NT2/D1 (cell line): ENCODE results near the gene GPRC5C.

Source experiments
- DNase-seq: peaks from one replicate; pipeline ENCODE4 v3.0.0-alpha.2; 2011; ENCODE audit warnings: low read depth, low spot score
- H3K27me3 ChIP-seq: 2 replicates; pipeline ENCODE4 v1.6.0; 2011; ENCODE audit warnings: mild to moderate bottlenecking; ENCODE audit not compliant: insufficient read length, insufficient read depth
- H3K36me3 ChIP-seq: 2 replicates; pipeline ENCODE4 v1.6.1; 2011; ENCODE audit warnings: mild to moderate bottlenecking, low read length, mixed read lengths; ENCODE audit not compliant: insufficient read depth, insufficient read length
- H3K4me1 ChIP-seq: 2 replicates; pipeline ENCODE4 v1.5.1; 2011; ENCODE audit not compliant: insufficient read depth, insufficient read length
- H3K4me3 ChIP-seq: 2 replicates; pipeline ENCODE4 v1.5.1; 2011; ENCODE audit warnings: low read depth; ENCODE audit not compliant: insufficient read length
- H3K9ac ChIP-seq: 2 replicates; pipeline ENCODE4 v1.6.0; 2011; ENCODE audit warnings: low read depth; ENCODE audit not compliant: insufficient read length
- H3K9me3 ChIP-seq: 2 replicates; pipeline ENCODE4 v1.5.1; 2011; ENCODE audit warnings: mild to moderate bottlenecking, low read length; ENCODE audit not compliant: insufficient read depth
- SUZ12 ChIP-seq: IDR thresholded peaks from 2 replicates; pipeline ENCODE4 v1.6.1; 2011; ENCODE audit not compliant: insufficient read length, insufficient read depth; ENCODE audit errors: extremely low read depth
- YY1 ChIP-seq: IDR thresholded peaks from 2 replicates; pipeline ENCODE4 v1.6.1; 2011; ENCODE audit not compliant: insufficient read length, insufficient read depth
- ZNF274 ChIP-seq: IDR thresholded peaks from 2 replicates; pipeline ENCODE4 v1.6.1; 2011; ENCODE audit warnings: mild to moderate bottlenecking, low read depth, low read length

GPRC5C gene

GRCh38 chr17:74417178-74418045, 14.5 kb upstream of the GPRC5C start:
- Histone ChIP-seq H3K4me1 (peaks cover 4% of the 10 kb centered on the region), H3K9me3 (no peaks in the 10 kb centered on the region), H3K4me3 (no peak overlapping the region), H3K9ac (no peak overlapping the region), H3K36me3 (no peaks in the 10 kb centered on the region), H3K27me3 (no peaks in the 10 kb centered on the region)
- TF ChIP-seq YY1, result no peak
- TF ChIP-seq ZNF274, result no peak
- TF ChIP-seq SUZ12, result no peak
- no peak for DNase-seq

DNA sequence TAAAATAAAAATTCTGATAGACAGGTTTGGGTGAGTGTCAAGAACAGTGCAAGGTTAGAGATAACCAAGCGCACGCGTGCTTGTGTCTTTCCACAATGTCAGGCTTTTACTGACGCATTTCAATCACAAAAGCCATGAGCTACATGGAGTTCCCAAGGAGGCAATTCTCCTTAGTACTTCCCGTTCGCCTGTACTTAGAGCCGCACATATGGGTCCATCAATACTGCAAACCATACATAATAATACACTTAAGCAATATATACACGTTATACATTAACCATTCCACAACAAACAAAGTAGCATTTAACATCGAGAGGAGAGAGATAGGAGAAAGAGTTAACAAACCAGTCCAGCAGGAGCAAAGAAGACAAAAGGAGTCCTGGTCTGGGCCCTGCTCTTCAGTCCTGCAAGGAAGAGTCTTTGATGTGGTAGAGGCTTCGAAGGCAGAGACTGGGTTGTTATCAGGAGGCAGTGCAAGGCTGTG, 11.9 kb upstream of the GPRC5C start:
- DNase-seq, result no peak
- Histone ChIP-seq H3K4me3 (no peak overlapping the region), H3K27me3 (no peaks in the 10 kb centered on the region), H3K36me3 (peaks cover 1% of the 10 kb centered on the region), H3K4me1 (peaks cover 4% of the 10 kb centered on the region), H3K9ac (no peak overlapping the region), H3K9me3 (peaks cover 8% of the 10 kb centered on the region; the same call in 1 of the 2 replicates)
- TF ChIP-seq ZNF274 (no peak), SUZ12 (no peak), YY1 (no peak)

DNA sequence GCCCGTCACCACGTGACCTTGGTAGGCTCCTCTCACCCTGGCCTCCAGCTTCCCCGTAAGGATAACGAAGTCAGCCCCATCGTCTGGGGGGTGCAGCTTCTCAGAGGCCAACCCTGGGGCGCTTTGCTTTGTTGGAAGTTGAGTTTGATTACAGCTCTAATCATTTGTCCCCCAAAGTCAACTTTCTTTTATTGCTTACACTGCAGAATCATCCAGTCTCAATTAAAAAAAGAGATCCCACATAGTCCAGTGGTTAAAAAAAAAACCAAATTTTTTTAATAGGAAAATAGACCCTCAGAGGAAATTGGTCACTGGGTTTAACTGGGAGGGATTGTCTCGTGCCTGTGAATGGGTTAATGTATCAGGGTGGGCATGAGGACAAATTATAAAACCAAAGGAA, 7.8 kb upstream of the GPRC5C start:
- no peak overlapping the region for H3K9ac ChIP-seq
- no peak for DNase-seq
- peaks cover 8% of the 10 kb centered on the region; the same call in 1 of the 2 replicates for H3K9me3 ChIP-seq
- peaks cover 17% of the 10 kb centered on the region for H3K4me1 ChIP-seq
- TF ChIP-seq ZNF274 (no peak), YY1 (no peak), SUZ12 (no peak)
- peaks cover 33% of the 10 kb centered on the region for H3K36me3 ChIP-seq
- H3K27me3 ChIP-seq, result no peaks in the 10 kb centered on the region
- no peak overlapping the region for H3K4me3 ChIP-seq

DNA sequence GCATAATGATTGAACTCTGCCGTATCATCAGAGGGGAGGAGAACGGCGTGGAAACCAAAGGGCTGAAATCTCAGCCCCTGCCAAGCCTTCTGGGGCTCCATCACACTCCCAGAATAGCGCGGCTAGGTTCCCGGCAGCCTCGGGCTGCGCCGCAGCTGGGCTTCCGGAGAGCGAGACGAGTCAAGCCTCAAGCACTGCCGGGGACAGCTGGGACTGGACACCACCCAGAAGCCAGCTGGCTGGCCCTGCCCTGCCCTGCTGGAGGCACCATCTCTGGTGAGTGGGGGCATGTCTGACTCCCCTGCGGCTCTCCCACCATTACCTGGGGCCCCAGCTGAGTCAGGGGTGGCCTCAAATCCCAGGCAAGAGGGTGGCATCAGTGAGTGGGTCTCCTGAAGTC, 7.2 kb upstream of the GPRC5C start:
- Histone ChIP-seq H3K4me1 (peaks cover 19% of the 10 kb centered on the region), H3K4me3 (no peak overlapping the region), H3K27me3 (no peaks in the 10 kb centered on the region), H3K36me3 (peaks cover 33% of the 10 kb centered on the region), H3K9ac (no peak overlapping the region), H3K9me3 (peaks cover 8% of the 10 kb centered on the region; the same call in 1 of the 2 replicates)
- TF ChIP-seq ZNF274, result no peak
- no peak for TF ChIP-seq SUZ12
- no peak for TF ChIP-seq YY1
- no peak for DNase-seq

- Histone ChIP-seq H3K4me1 (peaks cover 22% of the 10 kb centered on the region), H3K9ac (peak overlapping the region; percentile 47), H3K27me3 (no peaks in the 10 kb centered on the region), H3K36me3 (peaks cover 33% of the 10 kb centered on the region), H3K9me3 (peaks cover 8% of the 10 kb centered on the region; the same call in 1 of the 2 replicates), H3K4me3 (no peak overlapping the region)
- no peak for DNase-seq
- no peak for TF ChIP-seq ZNF274
- TF ChIP-seq SUZ12, result no peak
- TF ChIP-seq YY1, result no peak
Observed at GRCh38 chr17:74426551-74427047, 5.3 kb upstream of the GPRC5C start.

DNA sequence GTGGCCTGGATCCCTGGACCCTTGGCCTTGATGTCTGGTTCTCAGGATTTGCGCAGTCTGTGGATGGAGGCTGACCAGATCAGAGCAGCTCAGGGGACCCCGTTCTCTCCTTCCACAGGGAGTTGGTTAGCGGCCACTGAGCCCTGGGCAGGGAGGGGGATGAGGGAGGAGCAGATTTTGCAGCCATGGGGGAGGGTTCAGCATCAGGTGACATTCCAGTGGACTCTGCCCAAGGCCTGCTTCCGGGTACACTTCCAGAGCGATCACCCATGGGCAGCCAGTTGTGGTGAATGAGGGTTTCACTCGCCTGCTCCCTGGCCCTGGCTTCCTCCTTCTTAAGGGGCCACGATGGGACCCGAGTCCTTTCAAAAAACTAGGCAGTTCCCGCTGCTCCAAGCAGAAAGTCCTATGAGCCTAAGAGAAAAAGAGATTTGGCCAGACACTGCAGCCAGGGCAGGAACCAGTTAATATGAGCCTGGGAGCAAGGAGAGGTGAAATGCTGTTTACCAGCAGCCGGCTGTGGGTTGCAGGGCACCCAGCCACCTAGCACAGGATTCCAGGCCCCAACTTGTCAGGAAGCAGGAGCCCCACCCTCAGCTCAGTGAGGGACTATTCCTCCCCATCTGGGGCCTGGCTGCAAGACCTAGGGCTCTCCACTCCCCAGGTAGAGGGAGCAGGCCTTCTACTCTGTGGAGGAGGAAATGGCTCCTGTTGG, 4.7 kb upstream of the GPRC5C start:
- no peak for TF ChIP-seq YY1
- no peak for TF ChIP-seq SUZ12
- TF ChIP-seq ZNF274, result no peak
- Histone ChIP-seq H3K27me3 (no peaks in the 10 kb centered on the region), H3K4me1 (peaks cover 22% of the 10 kb centered on the region), H3K4me3 (no peak overlapping the region), H3K9me3 (peaks cover 8% of the 10 kb centered on the region; the same call in 1 of the 2 replicates), H3K9ac (peak overlapping the region; percentile 47), H3K36me3 (peaks cover 33% of the 10 kb centered on the region)
- no peak for DNase-seq

DNA sequence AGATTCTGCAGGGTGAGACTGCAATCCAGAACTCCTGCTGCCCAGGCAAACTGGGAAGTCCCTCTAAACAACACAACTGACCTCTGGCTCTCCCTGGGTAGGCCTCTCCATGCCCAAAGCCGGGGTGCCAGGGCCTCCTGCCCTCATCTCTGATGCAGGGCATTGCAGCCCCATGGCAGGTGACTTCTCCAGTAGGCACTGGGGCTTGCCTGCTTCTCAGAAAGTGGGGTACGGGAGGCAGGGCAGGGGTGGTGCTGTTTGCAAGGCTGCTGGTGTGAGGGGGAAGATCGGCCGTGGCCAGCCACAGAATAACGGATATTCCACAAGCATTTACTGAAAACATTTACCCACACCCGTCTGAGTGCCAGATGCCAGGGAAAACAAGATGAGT, 4.1 kb upstream of the GPRC5C start:
- DNase-seq, result no peak
- Histone ChIP-seq H3K36me3 (peaks cover 33% of the 10 kb centered on the region), H3K4me1 (peaks cover 22% of the 10 kb centered on the region), H3K27me3 (no peaks in the 10 kb centered on the region), H3K9me3 (peaks cover 5% of the 10 kb centered on the region; the same call in 1 of the 2 replicates), H3K4me3 (no peak overlapping the region), H3K9ac (peak overlapping the region; percentile 27)
- TF ChIP-seq ZNF274 (no peak), SUZ12 (no peak), YY1 (no peak)
